HEK293 (cell line): ENCODE data around the gene METTL14.

Source experiments
- CTCF ChIA-PET: fragments of 350-600 bp; formaldehyde crosslinking; extraction: SDS; loops from one replicate; lab custom pipeline; 2021; ENCODE audit warnings: antibody characterized with exemption; lab: Yijun Ruan, JAX
- POLR2A ChIA-PET: fragments of 300-600 bp; formaldehyde crosslinking; extraction: SDS; loops from one replicate; lab custom pipeline; 2020; ENCODE audit warnings: antibody characterized with exemption, inconsistent platforms; lab: Yijun Ruan, JAX
- H3K27ac ChIP-seq: fragments of 200-500 bp; sonication (Bioruptor generic); 2 replicates; pipeline ENCODE4 v1.5.1; 2014; ENCODE audit warnings: low read depth, low read length, control low read depth, inconsistent platforms; ENCODE audit errors: extremely low read depth
- H3K36me3 ChIP-seq, 2 experiments: fragments of 200-500 bp in 1 of 2; sonication (Bioruptor generic) in 1 of 2; 1 replicate in 1 of 2; 2 replicates in 1 of 2; pipeline ENCODE4 v1.5.1; 2014 to 2017; ENCODE audit warnings: inconsistent platforms in 2 of 2, low read length in 2 of 2; ENCODE audit not compliant: control insufficient read depth in 2 of 2, insufficient read depth in 1 of 2
- H3K4me1 ChIP-seq: fragments of 200-500 bp; sonication (Bioruptor generic); 2 replicates; pipeline ENCODE4 v1.5.1; 2014; ENCODE audit warnings: mild to moderate bottlenecking, low read length, inconsistent platforms; ENCODE audit not compliant: control insufficient read depth, insufficient read depth
- H3K4me3 ChIP-seq: 2 replicates; pipeline ENCODE4 v1.5.1; 2011; ENCODE audit warnings: low read depth, mild to moderate bottlenecking, control low read depth, low read length, moderate library complexity
- H3K9me3 ChIP-seq: fragments of 200-500 bp; sonication (Bioruptor generic); 2 replicates; pipeline ENCODE4 v1.5.1; 2014; ENCODE audit warnings: low read depth, low read length, inconsistent platforms; ENCODE audit not compliant: control insufficient read depth, insufficient read depth
- IKZF3 ChIP-seq: fragments of 450-650 bp; IDR thresholded peaks from 2 replicates; pipeline ENCODE4 v1.5.0; 2018; ENCODE audit warnings: missing biosample characterization, mild to moderate bottlenecking, missing genetic modification characterization, moderate library complexity
- KLF10 ChIP-seq: fragments of 450-650 bp; IDR thresholded peaks from 2 replicates; pipeline ENCODE4 v1.5.1; 2018; ENCODE audit warnings: missing biosample characterization, mild to moderate bottlenecking, missing genetic modification characterization
- MEIS1 ChIP-seq: sonication (generic); formaldehyde crosslinking; IDR thresholded peaks from 2 replicates; pipeline ENCODE4 v1.8.1; 2022; ENCODE audit warnings: missing genetic modification reagents, mild to moderate bottlenecking, borderline replicate concordance
- PRDM1 ChIP-seq: fragments of 450-650 bp; formaldehyde crosslinking; IDR thresholded peaks from 2 replicates; pipeline ENCODE4; 2016; ENCODE audit warnings: missing biosample characterization, missing genetic modification characterization
- SALL2 ChIP-seq: fragments of 450-650 bp; formaldehyde crosslinking; IDR thresholded peaks from 2 replicates; pipeline ENCODE4 v1.5.0; 2017; ENCODE audit warnings: missing biosample characterization, mild to moderate bottlenecking, missing genetic modification characterization, borderline replicate concordance
- ZFP3 ChIP-seq: fragments of 450-650 bp; formaldehyde crosslinking; IDR thresholded peaks from 2 replicates; pipeline ENCODE4 v1.5.1; 2016; ENCODE audit warnings: low read depth, missing biosample characterization, missing genetic modification characterization
- ZFP37 ChIP-seq: fragments of 450-650 bp; formaldehyde crosslinking; IDR thresholded peaks from 2 replicates; pipeline ENCODE4 v1.5.1; 2016; ENCODE audit warnings: missing biosample characterization, missing genetic modification characterization
- ZNF16 ChIP-seq: fragments of 450-650 bp; formaldehyde crosslinking; IDR thresholded peaks from 2 replicates; pipeline ENCODE4 v1.5.1; 2016; ENCODE audit warnings: low read depth, missing biosample characterization, missing genetic modification characterization
- ZNF174 ChIP-seq: fragments of 450-650 bp; formaldehyde crosslinking; IDR thresholded peaks from 2 replicates; pipeline ENCODE4 v1.5.0; 2017; ENCODE audit warnings: missing biosample characterization, mild to moderate bottlenecking, missing genetic modification characterization
- ZNF423 ChIP-seq: fragments of 450-650 bp; formaldehyde crosslinking; IDR thresholded peaks from 2 replicates; pipeline ENCODE4 v1.5.1; 2016; ENCODE audit warnings: missing biosample characterization, missing genetic modification characterization
- ZNF48 ChIP-seq: fragments of 450-650 bp; formaldehyde crosslinking; IDR thresholded peaks from 2 replicates; pipeline ENCODE4 v1.5.1; 2016; ENCODE audit warnings: missing biosample characterization, missing genetic modification characterization
- ZNF571 ChIP-seq: fragments of 450-650 bp; formaldehyde crosslinking; IDR thresholded peaks from 2 replicates; pipeline ENCODE4 v1.5.0; 2017; ENCODE audit warnings: missing biosample characterization, missing genetic modification characterization
- ZNF701 ChIP-seq: fragments of 450-650 bp; formaldehyde crosslinking; IDR thresholded peaks from 2 replicates; pipeline ENCODE4 v1.5.1; 2016; ENCODE audit warnings: missing biosample characterization, missing genetic modification characterization
- ZNF704 ChIP-seq: fragments of 450-650 bp; formaldehyde crosslinking; IDR thresholded peaks from 2 replicates; pipeline ENCODE4 v1.5.1; 2016; ENCODE audit warnings: missing biosample characterization, missing genetic modification characterization
- TF ChIP-seq, protein P1 (sequence below): fragments of 450-650 bp; formaldehyde crosslinking; IDR thresholded peaks from 2 replicates; pipeline ENCODE4 v1.5.1; 2016; ENCODE audit warnings: missing biosample characterization, missing genetic modification characterization
- TF ChIP-seq, protein P2 (sequence below): fragments of 450-650 bp; formaldehyde crosslinking; IDR thresholded peaks from 2 replicates; pipeline ENCODE4 v1.5.1; 2016; ENCODE audit warnings: missing biosample characterization, missing genetic modification characterization
- TF ChIP-seq, protein P3 (sequence below): fragments of 450-650 bp; formaldehyde crosslinking; IDR thresholded peaks from 2 replicates; pipeline ENCODE4 v1.5.1; 2017; ENCODE audit warnings: missing biosample characterization, missing genetic modification characterization

The METTL14 gene

DNA sequence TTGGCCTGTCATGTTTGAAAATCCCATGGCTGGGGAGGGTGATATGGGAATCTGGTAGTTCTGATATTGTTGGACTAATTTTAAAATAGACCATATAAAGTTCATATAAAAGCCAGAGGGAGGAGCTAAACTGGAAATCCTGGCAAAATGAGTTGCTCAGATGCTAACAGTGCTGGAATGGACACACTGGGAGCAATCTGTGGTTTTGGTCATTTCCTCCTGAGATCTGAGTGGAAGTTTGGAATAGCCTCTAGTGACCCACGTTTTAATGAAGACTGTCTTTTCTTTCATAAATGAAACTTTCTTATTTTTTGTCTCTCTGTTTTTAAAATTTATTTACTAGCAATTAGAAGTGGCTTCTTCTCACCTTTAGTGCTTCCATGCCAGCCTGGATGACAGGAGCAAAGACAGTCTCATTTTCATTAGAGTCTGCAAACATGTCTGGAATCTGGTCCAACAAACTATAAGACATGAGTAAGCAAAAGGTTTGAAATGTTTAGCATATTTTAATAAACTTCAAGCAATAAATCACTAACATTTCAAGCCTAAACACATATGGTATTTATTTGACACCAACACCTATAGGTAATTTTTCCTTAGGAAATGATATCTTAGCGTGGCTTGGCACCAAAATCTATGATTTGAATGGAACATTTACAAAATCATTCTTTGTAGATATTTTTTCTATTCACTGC is 66.6 kb downstream of the METTL14 start:
- TF ChIP-seq ZNF704 (no peak), ZNF16 (tag by site-specific recombination) (no peak), SALL2 (tag by site-specific recombination) (no peak), ZNF48 (tag by site-specific recombination) (no peak), KLF10 (tag by site-specific recombination) (no peak), ZNF571 (tag by site-specific recombination) (no peak), MEIS1 (no peak)
- TF ChIP-seq, protein P1, sequence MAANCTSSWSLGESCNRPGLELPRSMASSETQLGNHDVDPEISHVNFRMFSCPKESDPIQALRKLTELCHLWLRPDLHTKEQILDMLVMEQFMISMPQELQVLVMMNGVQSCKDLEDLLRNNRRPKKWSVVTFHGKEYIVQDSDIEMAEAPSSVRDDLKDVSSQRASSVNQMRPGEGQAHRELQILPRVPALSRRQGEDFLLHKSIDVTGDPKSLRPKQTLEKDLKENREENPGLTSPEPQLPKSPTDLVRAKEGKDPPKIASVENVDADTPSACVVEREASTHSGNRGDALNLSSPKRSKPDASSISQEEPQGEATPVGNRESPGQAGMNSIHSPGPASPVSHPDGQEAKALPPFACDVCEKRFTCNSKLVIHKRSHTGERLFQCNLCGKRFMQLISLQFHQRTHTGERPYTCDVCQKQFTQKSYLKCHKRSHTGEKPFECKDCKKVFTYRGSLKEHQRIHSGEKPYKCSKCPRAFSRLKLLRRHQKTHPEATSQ (tag by site-specific recombination): no peak
- TF ChIP-seq, protein P2, sequence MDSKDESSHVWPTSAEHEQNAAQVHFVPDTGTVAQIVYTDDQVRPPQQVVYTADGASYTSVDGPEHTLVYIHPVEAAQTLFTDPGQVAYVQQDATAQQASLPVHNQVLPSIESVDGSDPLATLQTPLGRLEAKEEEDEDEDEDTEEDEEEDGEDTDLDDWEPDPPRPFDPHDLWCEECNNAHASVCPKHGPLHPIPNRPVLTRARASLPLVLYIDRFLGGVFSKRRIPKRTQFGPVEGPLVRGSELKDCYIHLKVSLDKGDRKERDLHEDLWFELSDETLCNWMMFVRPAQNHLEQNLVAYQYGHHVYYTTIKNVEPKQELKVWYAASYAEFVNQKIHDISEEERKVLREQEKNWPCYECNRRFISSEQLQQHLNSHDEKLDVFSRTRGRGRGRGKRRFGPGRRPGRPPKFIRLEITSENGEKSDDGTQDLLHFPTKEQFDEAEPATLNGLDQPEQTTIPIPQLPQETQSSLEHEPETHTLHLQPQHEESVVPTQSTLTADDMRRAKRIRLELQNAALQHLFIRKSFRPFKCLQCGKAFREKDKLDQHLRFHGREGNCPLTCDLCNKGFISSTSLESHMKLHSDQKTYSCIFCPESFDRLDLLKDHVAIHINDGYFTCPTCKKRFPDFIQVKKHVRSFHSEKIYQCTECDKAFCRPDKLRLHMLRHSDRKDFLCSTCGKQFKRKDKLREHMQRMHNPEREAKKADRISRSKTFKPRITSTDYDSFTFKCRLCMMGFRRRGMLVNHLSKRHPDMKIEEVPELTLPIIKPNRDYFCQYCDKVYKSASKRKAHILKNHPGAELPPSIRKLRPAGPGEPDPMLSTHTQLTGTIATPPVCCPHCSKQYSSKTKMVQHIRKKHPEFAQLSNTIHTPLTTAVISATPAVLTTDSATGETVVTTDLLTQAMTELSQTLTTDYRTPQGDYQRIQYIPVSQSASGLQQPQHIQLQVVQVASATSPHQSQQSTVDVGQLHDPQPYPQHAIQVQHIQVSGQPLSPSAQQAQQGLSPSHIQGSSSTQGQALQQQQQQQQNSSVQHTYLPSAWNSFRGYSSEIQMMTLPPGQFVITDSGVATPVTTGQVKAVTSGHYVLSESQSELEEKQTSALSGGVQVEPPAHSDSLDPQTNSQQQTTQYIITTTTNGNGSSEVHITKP (tag by site-specific recombination): no peak
- CTCF ChIA-PET: interaction anchor here (1.6 kb wide), 1 partner anchor 217 kb away, joined by 9 read pairs; no protein-coding TSS in a partner anchor
- no peak overlapping the region for H3K4me3 ChIP-seq
- POLR2A ChIA-PET: no interaction called here
- no peaks in the 10 kb centered on the region; the same call in 1 of the 2 replicates for H3K4me1 ChIP-seq
- no peak overlapping the region for H3K27ac ChIP-seq
- H3K36me3 ChIP-seq: peaks cover 0 to 23% of the 10 kb centered on the region in 2 experiments; a peak in 1 of 3 replicates
- H3K9me3 ChIP-seq: no peaks in the 10 kb centered on the region

GRCh38 chr4:118752551-118752950 is 67.4 kb downstream of the METTL14 start:
- no peak for TF ChIP-seq IKZF3 (tag by site-specific recombination)
- no peak for TF ChIP-seq ZNF423 (tag by site-specific recombination)
- TF ChIP-seq ZNF701 (tag by site-specific recombination): no peak
- TF ChIP-seq ZFP37 (tag by site-specific recombination): no peak
- no peak for TF ChIP-seq ZNF174 (tag by site-specific recombination)
- TF ChIP-seq ZFP3 (tag by site-specific recombination): no peak
- TF ChIP-seq, protein P3, sequence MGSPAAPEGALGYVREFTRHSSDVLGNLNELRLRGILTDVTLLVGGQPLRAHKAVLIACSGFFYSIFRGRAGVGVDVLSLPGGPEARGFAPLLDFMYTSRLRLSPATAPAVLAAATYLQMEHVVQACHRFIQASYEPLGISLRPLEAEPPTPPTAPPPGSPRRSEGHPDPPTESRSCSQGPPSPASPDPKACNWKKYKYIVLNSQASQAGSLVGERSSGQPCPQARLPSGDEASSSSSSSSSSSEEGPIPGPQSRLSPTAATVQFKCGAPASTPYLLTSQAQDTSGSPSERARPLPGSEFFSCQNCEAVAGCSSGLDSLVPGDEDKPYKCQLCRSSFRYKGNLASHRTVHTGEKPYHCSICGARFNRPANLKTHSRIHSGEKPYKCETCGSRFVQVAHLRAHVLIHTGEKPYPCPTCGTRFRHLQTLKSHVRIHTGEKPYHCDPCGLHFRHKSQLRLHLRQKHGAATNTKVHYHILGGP: no peak
- no peak for TF ChIP-seq PRDM1 (tag by site-specific recombination)
- Histone ChIP-seq H3K27ac (no peak overlapping the region), H3K36me3 (peaks cover 0 to 27% of the 10 kb centered on the region in 2 experiments; a peak in 1 of 3 replicates), H3K9me3 (no peaks in the 10 kb centered on the region), H3K4me3 (no peak overlapping the region), H3K4me1 (no peaks in the 10 kb centered on the region; the same call in 1 of the 2 replicates)
- POLR2A ChIA-PET: no interaction called here
- CTCF ChIA-PET: interaction anchor here (0.6 to 0.7 kb wide), 2 partner anchors 74 to 249 kb away, joined by 3 read pairs; no protein-coding TSS in a partner anchor
